HepG2 (cell line): ENCODE data around the gene INTS15. TPM values are rescaled to one million over a fixed set of nuclear protein-coding genes. Genes with fewer than 3 reads are reported as not detected.

Source experiments
- ARNTL ChIP-seq: sonication (generic); formaldehyde crosslinking; IDR thresholded peaks from 2 replicates; pipeline ENCODE4 v1.4.0; 2020; ENCODE audit warnings: mild to moderate bottlenecking, missing genetic modification reagents
- CBX2 ChIP-seq, 2 experiments: fragments of 200-600 bp in 1 of 2; sonication (generic); formaldehyde crosslinking in 1 of 2; IDR thresholded peaks; 2 replicates each; pipeline versions ENCODE4 v1.7.0 to v1.8.1; 2018 to 2022; ENCODE audit warnings: low read depth in 2 of 2, low read length in 1 of 2, mild to moderate bottlenecking in 1 of 2, missing genetic modification reagents in 1 of 2
- CC2D1A ChIP-seq: sonication (generic); formaldehyde crosslinking; IDR thresholded peaks from 2 replicates; pipeline ENCODE4 v1.8.1; 2023; ENCODE audit warnings: mild to moderate bottlenecking, missing genetic modification reagents
- FOXA1 ChIP-seq, 2 experiments: fragments of 450-650 bp in 1 of 2; sonication (generic) in 1 of 2; formaldehyde crosslinking in 1 of 2; IDR thresholded peaks; 2 replicates each; pipeline versions ENCODE4 v1.4.0 to v1.6.1; 2016 to 2020; ENCODE audit warnings: missing genetic modification reagents in 1 of 2
- HDAC6 ChIP-seq: fragments of 200-600 bp; sonication (generic); IDR thresholded peaks from 2 replicates; pipeline ENCODE4 v1.7.0; 2017; ENCODE audit warnings: mild to moderate bottlenecking, antibody characterized with exemption, low read length, low read depth
- SKI ChIP-seq: fragments of 450-650 bp; IDR thresholded peaks from one replicate; pipeline ENCODE4 v1.6.1; 2018; ENCODE audit warnings: mild to moderate bottlenecking; ENCODE audit not compliant: partially characterized antibody
- SNAPC2 ChIP-seq: sonication (generic); formaldehyde crosslinking; IDR thresholded peaks from 2 replicates; pipeline ENCODE4 v1.8.1; 2022; ENCODE audit warnings: mild to moderate bottlenecking, missing genetic modification reagents
- polyA plus RNA-seq, 8 experiments: library from polyadenylated mRNA; depleted of rRNA in 3 of 8; stranded (reverse) in 7 of 8; unstranded in 1 of 8; fragments of >200 nt; fragmentation: Illumina TruSeq in 4 of 8; extraction: Trizol in 4 of 8; gene quantifications; 2 replicates each; pipeline versions ENCODE4 v1.2.1 to v1.2.3, GENCODE V29; 2011 to 2016; ENCODE audit warnings: low read depth in 4 of 8, missing spikeins in 1 of 8, mixed read lengths in 1 of 8; ENCODE audit not compliant: insufficient read depth in 1 of 8
- total RNA-seq, 5 experiments: library from RNA; depleted of rRNA; stranded (reverse); fragments of >200 nt; fragmentation: Illumina TruSeq; extraction: Trizol; gene quantifications; 2 replicates each; pipeline ENCODE4 v1.2.3, GENCODE V29; 2016; ENCODE audit warnings: low read depth in 1 of 5
- TF ChIP-seq, protein P1 (sequence below): sonication (generic); formaldehyde crosslinking; IDR thresholded peaks from 2 replicates; pipeline ENCODE4 v1.9.0; 2021; ENCODE audit warnings: mild to moderate bottlenecking, missing genetic modification reagents

INTS15 gene
- total and polyA plus RNA-seq, 2 of the 13 experiments (the other 11 are each of a cell fraction or from before 2014, with no cell fraction given), result 16.3 to 25.7 TPM

GRCh38 chr7:6567886-6568285, 21.9 kb upstream of the INTS15 start (continued):
- TF ChIP-seq, protein P1, sequence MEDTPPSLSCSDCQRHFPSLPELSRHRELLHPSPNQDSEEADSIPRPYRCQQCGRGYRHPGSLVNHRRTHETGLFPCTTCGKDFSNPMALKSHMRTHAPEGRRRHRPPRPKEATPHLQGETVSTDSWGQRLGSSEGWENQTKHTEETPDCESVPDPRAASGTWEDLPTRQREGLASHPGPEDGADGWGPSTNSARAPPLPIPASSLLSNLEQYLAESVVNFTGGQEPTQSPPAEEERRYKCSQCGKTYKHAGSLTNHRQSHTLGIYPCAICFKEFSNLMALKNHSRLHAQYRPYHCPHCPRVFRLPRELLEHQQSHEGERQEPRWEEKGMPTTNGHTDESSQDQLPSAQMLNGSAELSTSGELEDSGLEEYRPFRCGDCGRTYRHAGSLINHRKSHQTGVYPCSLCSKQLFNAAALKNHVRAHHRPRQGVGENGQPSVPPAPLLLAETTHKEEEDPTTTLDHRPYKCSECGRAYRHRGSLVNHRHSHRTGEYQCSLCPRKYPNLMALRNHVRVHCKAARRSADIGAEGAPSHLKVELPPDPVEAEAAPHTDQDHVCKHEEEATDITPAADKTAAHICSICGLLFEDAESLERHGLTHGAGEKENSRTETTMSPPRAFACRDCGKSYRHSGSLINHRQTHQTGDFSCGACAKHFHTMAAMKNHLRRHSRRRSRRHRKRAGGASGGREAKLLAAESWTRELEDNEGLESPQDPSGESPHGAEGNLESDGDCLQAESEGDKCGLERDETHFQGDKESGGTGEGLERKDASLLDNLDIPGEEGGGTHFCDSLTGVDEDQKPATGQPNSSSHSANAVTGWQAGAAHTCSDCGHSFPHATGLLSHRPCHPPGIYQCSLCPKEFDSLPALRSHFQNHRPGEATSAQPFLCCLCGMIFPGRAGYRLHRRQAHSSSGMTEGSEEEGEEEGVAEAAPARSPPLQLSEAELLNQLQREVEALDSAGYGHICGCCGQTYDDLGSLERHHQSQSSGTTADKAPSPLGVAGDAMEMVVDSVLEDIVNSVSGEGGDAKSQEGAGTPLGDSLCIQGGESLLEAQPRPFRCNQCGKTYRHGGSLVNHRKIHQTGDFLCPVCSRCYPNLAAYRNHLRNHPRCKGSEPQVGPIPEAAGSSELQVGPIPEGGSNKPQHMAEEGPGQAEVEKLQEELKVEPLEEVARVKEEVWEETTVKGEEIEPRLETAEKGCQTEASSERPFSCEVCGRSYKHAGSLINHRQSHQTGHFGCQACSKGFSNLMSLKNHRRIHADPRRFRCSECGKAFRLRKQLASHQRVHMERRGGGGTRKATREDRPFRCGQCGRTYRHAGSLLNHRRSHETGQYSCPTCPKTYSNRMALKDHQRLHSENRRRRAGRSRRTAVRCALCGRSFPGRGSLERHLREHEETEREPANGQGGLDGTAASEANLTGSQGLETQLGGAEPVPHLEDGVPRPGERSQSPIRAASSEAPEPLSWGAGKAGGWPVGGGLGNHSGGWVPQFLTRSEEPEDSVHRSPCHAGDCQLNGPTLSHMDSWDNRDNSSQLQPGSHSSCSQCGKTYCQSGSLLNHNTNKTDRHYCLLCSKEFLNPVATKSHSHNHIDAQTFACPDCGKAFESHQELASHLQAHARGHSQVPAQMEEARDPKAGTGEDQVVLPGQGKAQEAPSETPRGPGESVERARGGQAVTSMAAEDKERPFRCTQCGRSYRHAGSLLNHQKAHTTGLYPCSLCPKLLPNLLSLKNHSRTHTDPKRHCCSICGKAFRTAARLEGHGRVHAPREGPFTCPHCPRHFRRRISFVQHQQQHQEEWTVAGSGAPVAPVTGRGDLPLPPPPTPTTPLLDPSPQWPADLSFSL (CRISPR knock-in tag), result no peak
- TF ChIP-seq CC2D1A (CRISPR knock-in tag) (no peak), HDAC6 (no peak), SKI (no peak), CBX2 (IDR thresholded peaks at IDR 0.05; ENCODE audit: low read depth, low read length) (no peak), CBX2 (CRISPR knock-in tag; IDR thresholded peaks at IDR 0.05; ENCODE audit: low read depth) (no peak), ARNTL (CRISPR knock-in tag) (no peak), FOXA1 (IDR thresholded peaks at IDR 0.05) (no peak), FOXA1 (CRISPR knock-in tag; IDR thresholded peaks at IDR 0.05) (no peak), SNAPC2 (no peak)
